NCI-H524 (cell line): ENCODE data around the gene B4GALT6.

Experiments
- DNase-seq, 2 experiments: peaks; one replicate each; lab custom pipeline; 2025; lab: John Stamatoyannopoulos, UW

Gene B4GALT6

GRCh38 chr18:31659576-31660177 lies 24.7 kb downstream of the B4GALT6 start:
- DNase-seq, result no peak

- no peak for DNase-seq
Observed at GRCh38 chr18:31658670-31659575, 25.5 kb downstream of the B4GALT6 start.

GRCh38 chr18:31657823-31658669 lies 26.3 kb downstream of the B4GALT6 start:
- DNase-seq, result peak; percentile 50 to 87

DNA sequence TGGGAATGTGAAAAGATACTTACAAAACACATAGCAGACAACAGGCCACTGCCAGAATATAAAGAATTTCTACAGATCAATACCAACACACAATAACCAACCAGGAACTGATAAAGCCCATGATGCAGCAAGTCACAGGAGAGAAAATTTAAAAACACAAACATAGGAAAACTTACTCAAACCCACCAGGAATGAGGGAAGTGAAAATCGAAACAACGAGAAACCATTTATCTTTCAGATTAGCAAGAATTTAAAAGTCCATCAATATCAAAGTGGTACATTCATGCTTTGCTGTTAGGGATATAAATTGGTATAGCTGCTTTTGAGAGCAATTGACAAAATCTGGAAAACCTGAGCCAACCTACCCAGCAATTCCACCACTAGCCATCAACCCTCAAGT lies 27.6 kb downstream of the B4GALT6 start:
- DNase-seq, result no peak

DNA sequence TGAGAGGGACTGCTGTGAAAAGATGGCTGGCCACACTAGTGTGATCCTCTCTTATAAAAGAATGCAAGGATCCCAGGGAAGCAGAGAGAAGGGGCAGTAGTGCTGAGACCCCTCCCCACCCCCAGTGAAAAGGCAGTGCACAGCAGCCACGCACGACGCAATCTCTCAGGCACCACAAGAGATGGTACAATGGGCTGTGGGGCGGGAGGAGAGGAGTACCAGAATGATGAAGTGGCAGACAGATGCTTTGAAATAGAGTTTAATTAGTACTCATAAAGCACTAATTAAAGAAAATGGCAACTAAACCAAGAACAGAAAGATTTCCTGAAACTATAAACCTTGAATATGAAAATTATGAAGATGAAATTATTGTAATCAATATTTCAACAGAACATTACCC lies 29.0 kb downstream of the B4GALT6 start:
- no peak for DNase-seq

- no peak for DNase-seq
Observed at GRCh38 chr18:31652877-31653276, 31.5 kb downstream of the B4GALT6 start.

DNA sequence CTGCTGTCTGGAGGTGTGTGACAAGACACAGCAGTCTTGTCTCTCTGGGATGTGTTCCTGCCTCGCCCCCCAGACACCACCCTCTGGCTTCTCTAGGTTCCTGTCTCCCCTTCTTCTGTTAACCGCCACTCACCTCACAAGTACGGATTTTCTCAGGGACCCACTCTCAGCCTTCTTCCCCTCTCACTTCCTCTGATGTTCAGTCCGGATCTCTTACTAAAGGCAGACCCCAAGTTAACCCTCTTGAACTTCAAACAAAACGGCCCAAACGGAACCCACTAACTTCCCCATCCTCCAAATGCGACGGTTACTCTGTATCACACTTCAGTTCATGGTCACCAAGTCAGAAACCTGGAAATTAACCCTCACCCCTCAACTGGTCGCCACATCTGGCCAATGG lies 32.0 kb downstream of the B4GALT6 start:
- no peak for DNase-seq

DNA sequence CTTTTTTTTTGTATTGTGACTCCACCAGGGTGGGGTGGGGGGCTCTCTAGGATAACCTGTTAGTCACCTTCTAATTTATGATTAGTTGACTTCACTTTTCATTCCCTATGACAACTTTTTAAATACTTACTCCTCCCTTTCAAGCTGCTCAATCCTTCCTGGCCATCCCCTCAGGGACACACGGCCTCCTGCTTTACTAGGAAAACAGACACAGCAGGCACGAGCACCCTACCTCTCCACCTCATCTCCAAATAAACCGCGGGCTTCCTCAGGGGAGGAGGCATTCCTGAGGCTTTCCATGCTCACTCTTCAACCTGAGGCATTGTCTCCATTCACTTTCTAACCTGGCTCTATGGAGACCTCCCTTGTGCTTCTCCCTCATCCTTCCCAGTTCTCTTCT lies 33.0 kb downstream of the B4GALT6 start:
- no peak for DNase-seq

GRCh38 chr18:31649978-31650719 lies 34.2 kb downstream of the B4GALT6 start:
- no peak for DNase-seq

- DNase-seq, result no peak
Observed at GRCh38 chr18:31649449-31649848, 34.9 kb downstream of the B4GALT6 start.

- no peak for DNase-seq
Observed at GRCh38 chr18:31648966-31649429, 35.4 kb downstream of the B4GALT6 start.

- no peak for DNase-seq
Observed at GRCh38 chr18:31648458-31648857, 35.9 kb downstream of the B4GALT6 start.

DNA sequence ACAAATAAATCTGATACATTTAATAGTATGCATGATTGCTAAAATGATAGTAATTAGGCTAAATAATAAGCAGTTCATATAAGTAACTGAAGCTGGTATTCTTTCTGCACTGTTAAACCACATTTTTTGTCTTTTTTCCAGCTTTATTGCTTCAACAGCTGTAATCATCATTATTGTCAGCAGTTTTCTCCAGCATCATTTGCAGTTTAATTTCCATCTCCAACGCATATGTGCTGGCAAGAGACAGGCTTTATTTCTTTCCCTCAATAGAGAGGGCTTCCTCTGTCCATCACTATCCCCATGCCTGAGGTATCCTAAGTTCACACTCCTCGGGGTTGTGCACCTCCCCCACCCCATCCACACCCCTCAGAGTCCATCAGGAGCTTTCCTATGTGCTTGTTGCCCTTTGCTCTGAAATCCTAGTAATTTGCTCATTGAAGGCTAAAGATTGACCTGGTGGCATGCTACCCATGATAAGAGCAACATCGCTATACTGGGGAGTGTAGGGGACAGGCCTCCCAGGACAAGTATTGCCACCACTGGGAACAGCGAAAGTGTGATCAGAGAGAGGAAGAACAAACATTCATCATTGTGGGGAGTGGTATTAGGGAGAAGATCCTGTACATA lies 37.1 kb downstream of the B4GALT6 start:
- DNase-seq, result no peak

GRCh38 chr18:31646332-31647126 lies 37.9 kb downstream of the B4GALT6 start:
- no peak for DNase-seq

DNA sequence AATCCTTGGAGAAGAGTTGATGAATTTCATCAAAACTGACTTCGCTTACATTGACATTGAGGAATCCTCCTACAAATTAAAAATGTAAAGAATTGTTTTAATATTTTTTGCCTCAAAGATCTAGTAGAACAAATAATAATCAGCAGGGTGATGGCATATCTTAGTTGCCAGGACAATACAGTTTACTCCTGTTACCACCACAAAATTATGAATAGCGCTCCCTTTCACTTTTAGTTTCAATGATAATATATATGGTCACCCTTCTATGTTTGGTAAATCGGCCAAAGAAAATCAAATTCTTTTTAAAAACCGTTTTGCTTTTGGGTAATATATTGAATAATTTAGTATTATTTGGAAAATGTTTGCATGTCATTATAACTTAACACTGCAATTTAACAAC lies 39.0 kb downstream of the B4GALT6 start:
- no peak for DNase-seq

GRCh38 chr18:31643003-31643402 lies 41.4 kb downstream of the B4GALT6 start:
- no peak for DNase-seq

DNA sequence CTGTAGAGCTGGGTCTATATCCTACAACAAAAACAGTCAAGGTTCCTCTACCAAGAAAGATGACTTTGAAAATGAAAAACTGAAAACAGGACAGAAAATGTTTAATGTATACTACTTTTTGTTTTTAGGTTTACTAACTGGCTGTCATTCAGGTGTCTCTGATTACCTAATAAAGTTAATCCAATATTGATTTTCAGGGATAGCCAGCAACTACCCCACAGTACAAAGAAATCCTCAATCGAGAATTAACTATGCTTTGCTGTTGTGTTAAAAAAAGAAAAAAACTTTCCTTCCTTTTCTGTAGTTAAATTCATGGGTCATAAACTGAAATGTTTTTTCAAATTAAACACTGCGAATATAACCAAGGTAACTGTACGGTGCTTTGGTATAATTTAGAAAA lies 46.9 kb downstream of the B4GALT6 start:
- no peak for DNase-seq

- DNase-seq, result no peak
Observed at GRCh38 chr18:31636387-31636786, 48.0 kb downstream of the B4GALT6 start.

GRCh38 chr18:31634331-31634713 lies 50.1 kb downstream of the B4GALT6 start:
- DNase-seq, result no peak
